ENCODE data around the gene GALNT18. TPM values are rescaled to one million over a fixed set of nuclear protein-coding genes. Genes with fewer than 3 reads are reported as not detected.

Gene GALNT18
- total RNA-seq, 1 experiment from 2014 or later = 1.7 TPM

DNA sequence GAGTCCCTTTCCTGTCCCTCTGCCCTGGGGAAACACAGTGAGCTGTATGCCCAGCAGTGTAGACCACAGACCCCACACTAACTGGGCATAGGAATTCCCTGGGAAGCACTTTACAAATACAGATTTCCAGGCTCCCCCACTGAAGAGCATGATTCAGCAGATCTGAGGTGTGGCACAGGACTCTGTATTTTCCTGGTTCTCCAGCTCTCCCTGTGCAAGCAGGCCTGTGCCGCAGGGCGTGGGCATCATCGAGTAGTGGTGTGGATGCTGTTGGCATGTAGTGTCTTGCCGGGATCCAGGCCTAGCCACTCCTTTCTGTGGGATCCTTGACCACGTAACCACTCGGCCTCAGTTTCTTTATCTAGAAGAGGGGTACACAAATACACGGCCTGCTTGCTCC lies 49.9 kb downstream of the GALNT18 start:
- H2BK5ac ChIP-seq (ENCODE audit: insufficient read length, low read length) = no peak overlapping the region
- WGBS (ENCODE audit: extremely low coverage, insufficient read length, low lambda C conversion rate) = no CpG with 5 or more reads among the region's 7 CpGs

More for the DNA sequence above, 49.9 kb downstream of the GALNT18 start:
- Histone ChIP-seq H2BK20ac (ENCODE audit: low read depth, low read length, poor library complexity, severe bottlenecking) (no peak overlapping the region), H4K5ac (ENCODE audit: insufficient read length, low read depth, low read length) (no peak overlapping the region), H4K8ac (replicated peaks; ENCODE audit: insufficient read length, low read depth, low read length) (no peak overlapping the region), H3K56ac (ENCODE audit: insufficient read length, low read depth, low read length) (no peak overlapping the region), H3K4ac (ENCODE audit: low read depth, low read length) (no peak overlapping the region), H4K91ac (ENCODE audit: insufficient read length, low read depth, low read length) (no peak overlapping the region), H3K14ac (ENCODE audit: insufficient read depth, low read length) (no peak overlapping the region; the same call in 1 of the 2 replicates), H3K4me1 (ENCODE audit: insufficient read depth, low read length) (no peaks in the 10 kb centered on the region), H2BK15ac (ENCODE audit: low read depth, low read length) (no peak overlapping the region), H2BK12ac (ENCODE audit: insufficient read length, low read depth, low read length) (no peak overlapping the region), H2AK5ac (ENCODE audit: insufficient read length, low read length) (no peak overlapping the region), H2AFZ (ENCODE audit: low read length) (no peak overlapping the region), H3K9ac (ENCODE audit: extremely low read depth, insufficient read length, low read length) (no peak overlapping the region), H3K27ac (ENCODE audit: insufficient read length, low read depth, low read length) (no peak overlapping the region), H4K20me1 (ENCODE audit: control insufficient read depth, insufficient read depth, insufficient read length) (no peaks in the 10 kb centered on the region), H3K27me3 (ENCODE audit: insufficient read depth, low read length) (no peaks in the 10 kb centered on the region), H3K9me3 (ENCODE audit: control insufficient read depth, low read depth, low read length) (no peaks in the 10 kb centered on the region), H3K79me2 (ENCODE audit: insufficient read depth, low read length) (no peaks in the 10 kb centered on the region), H2BK120ac (ENCODE audit: low read depth, low read length, poor library complexity, severe bottlenecking) (no peak overlapping the region), H3K79me1 (ENCODE audit: insufficient read depth, low read depth, low read length, poor library complexity, severe bottlenecking) (no peaks in the 10 kb centered on the region), H3K4me2 (ENCODE audit: insufficient read depth, insufficient read length, low read length) (no peak overlapping the region), H3K23ac (ENCODE audit: insufficient read length, low read depth, low read length) (no peak overlapping the region), H3T11ph (ENCODE audit: low read length) (no peak overlapping the region), H3K18ac (ENCODE audit: insufficient read length, low read depth, low read length) (no peak overlapping the region), H3K23me2 (ENCODE audit: insufficient read length, low read depth, low read length, poor library complexity, severe bottlenecking) (no peaks in the 10 kb centered on the region)
- no peak overlapping the region for H3K4me3 Mint-ChIP-seq
- TF ChIP-seq, protein P1, sequence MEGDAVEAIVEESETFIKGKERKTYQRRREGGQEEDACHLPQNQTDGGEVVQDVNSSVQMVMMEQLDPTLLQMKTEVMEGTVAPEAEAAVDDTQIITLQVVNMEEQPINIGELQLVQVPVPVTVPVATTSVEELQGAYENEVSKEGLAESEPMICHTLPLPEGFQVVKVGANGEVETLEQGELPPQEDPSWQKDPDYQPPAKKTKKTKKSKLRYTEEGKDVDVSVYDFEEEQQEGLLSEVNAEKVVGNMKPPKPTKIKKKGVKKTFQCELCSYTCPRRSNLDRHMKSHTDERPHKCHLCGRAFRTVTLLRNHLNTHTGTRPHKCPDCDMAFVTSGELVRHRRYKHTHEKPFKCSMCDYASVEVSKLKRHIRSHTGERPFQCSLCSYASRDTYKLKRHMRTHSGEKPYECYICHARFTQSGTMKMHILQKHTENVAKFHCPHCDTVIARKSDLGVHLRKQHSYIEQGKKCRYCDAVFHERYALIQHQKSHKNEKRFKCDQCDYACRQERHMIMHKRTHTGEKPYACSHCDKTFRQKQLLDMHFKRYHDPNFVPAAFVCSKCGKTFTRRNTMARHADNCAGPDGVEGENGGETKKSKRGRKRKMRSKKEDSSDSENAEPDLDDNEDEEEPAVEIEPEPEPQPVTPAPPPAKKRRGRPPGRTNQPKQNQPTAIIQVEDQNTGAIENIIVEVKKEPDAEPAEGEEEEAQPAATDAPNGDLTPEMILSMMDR (conservative IDR thresholded peaks at IDR 0.05) = no peak
- no peaks in the 10 kb centered on the region for H3K9me3 Mint-ChIP-seq
- H3K36me3 Mint-ChIP-seq (ENCODE audit: insufficient read depth in 1 of 3, low read depth in 3 of 3) = no peaks in the 10 kb centered on the region
- H3K27me3 Mint-ChIP-seq (ENCODE audit: low read depth) = no peaks in the 10 kb centered on the region; the same call in 1 of the 2 replicates
- DNase-seq = no peak
- H3K27ac Mint-ChIP-seq = no peak overlapping the region
- H3K4me1 Mint-ChIP-seq = peaks cover 0 to 4% of the 10 kb centered on the region in 2 experiments; a peak in 1 of 4 replicates
